22Rv1 (cell line): ENCODE measurements around the gene DSCAM.

Experiments
- CTCF ChIP-seq: fragments of 450-650 bp; IDR thresholded peaks from 2 replicates; pipeline ENCODE4 v1.5.1; 2017; ENCODE audit warnings: mild to moderate bottlenecking
- ZFX ChIP-seq: fragments of 450-650 bp; IDR thresholded peaks from 2 replicates; pipeline ENCODE4 v1.6.1; 2017; ENCODE audit warnings: antibody characterized with exemption, borderline replicate concordance

DNA sequence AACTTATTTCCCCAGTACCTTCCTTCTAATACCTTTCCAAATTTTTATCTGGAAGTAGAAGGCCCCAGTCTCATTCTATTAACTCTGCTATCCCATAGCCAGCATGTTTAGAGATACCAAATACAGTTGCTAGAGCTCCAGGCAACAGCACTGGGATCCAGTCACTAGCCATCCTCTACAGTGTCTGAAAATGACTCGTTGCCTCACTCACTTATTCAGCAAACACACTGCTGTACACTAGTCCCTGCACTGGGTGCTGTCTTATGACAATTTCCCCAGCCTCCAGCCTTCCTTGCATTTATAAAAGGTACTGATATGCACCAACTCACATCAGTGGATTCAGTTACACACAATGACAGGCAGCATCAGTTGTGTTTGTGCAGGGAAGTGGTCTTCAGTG is 179.0 kb downstream of the DSCAM start:
- TF ChIP-seq CTCF (no peak), ZFX (no peak)
